NAMALWA (cell line): ENCODE data around the gene MRM3.
"Not testable (repeated sequence)": the region's sequence is repeated elsewhere in the genome, so short reads cannot be mapped to it uniquely, and the experiment has no call there.

Experiments used
- DNase-seq: peaks from one replicate; pipeline ENCODE4 v3.0.0-alpha.2; 2015; ENCODE audit warnings: low spot score

Gene MRM3

DNA sequence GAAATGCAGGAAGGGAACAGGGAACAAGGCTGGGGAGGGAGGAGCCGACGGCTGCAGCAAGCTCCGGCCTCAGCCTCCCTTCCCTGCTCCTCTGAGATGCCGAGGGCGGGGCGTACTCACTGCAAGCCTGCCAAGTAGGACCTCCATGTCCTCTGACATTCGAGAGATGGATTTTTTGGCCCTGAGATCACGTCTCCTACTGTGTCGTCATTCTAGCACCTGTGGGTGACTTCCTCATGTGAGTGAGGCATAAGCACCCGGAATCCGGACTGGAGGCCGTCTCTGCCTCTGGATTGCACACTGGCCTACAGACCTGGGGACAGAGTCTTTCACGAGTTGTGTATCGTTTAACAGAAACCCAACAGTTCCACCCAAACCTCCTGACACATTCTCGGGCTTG lies 14.5 kb downstream of the MRM3 start:
- no peak for DNase-seq

GRCh38 chr17:797236-797840 lies 15.2 kb downstream of the MRM3 start:
- DNase-seq, result no peak

- no peak for DNase-seq
Observed at GRCh38 chr17:798246-798645, 16.1 kb downstream of the MRM3 start.

DNA sequence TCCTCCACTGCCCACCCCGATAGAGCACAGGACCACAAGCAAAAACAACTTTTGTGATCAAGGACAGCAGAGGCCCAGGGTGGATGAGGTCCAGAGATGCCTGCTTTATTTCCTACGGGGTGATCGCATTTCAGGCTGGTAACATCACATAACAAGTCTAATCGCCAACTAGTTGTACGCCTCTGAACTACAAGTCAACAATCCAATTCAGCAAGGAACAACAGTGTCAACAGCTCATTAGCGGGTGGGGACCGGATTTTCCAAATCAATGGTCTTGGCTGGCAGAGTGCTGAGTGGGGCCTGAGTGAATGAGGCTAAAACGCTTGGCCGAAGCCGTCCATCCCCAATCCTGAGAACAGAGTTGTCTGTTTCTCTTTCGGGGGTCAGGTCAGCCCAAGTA lies 17.1 kb downstream of the MRM3 start:
- DNase-seq, result no peak

DNA sequence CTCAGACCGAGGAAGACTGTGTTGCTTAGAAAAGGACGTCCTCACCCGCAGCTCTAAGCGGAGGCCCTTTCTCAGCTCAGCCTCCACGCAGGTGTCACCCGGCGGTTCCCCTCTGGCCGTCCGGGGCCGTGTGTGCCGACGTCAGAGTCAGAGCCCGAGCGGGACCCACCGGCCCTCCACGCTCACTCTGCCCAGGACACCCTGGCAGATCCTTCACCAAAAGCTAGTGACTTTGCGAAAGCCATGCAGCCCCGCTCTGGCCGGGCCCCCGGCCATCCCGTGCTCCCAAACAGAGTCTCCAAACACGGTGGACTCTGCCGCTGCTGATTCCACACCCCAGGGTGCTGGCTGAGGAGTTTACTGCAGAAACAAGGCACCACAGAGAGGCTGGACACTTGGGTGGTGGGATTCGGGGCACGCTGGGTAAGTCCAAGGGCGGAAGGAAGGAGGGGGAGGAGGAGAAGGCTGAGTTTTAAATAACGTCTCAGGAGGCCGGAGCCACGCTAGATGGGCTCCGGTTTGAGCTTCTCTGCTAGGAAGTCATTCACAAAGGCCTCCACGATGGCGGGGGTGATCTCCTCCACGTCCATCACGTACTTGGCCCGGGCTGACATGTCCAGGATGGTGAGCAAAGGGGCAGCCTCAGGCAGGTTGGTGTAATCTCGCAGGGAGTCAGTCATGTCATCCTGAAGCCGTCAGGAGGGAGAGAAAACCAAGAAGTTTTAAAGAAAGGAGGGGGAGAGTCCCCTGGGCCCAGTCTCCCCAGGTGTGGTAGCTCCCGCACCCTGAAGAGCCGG lies 18.5 kb downstream of the MRM3 start:
- DNase-seq, result no peak

DNA sequence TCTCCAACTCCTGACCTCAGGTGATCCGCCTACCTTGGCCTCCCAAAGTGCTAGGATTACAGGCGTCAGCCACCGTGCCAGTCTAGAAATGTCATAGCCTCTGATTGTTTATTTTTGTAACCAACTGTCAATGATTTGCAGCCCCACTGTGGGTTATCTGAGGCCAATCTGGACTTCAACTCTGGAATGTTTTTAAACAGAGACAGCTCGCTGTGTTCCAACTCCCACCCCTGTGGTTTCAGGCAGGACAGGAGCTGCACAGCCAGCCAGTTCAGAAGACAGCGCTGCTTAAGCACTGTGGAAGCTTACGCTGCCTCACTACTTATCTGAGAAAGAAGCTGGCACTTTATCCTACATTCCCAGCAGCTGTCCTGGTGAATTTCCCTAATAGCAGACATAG lies 19.5 kb downstream of the MRM3 start:
- DNase-seq, result no peak

GRCh38 chr17:802481-802880 lies 20.3 kb downstream of the MRM3 start:
- DNase-seq, result no peak

- DNase-seq, result no peak
Observed at GRCh38 chr17:802901-803881, 21.0 kb downstream of the MRM3 start.

DNA sequence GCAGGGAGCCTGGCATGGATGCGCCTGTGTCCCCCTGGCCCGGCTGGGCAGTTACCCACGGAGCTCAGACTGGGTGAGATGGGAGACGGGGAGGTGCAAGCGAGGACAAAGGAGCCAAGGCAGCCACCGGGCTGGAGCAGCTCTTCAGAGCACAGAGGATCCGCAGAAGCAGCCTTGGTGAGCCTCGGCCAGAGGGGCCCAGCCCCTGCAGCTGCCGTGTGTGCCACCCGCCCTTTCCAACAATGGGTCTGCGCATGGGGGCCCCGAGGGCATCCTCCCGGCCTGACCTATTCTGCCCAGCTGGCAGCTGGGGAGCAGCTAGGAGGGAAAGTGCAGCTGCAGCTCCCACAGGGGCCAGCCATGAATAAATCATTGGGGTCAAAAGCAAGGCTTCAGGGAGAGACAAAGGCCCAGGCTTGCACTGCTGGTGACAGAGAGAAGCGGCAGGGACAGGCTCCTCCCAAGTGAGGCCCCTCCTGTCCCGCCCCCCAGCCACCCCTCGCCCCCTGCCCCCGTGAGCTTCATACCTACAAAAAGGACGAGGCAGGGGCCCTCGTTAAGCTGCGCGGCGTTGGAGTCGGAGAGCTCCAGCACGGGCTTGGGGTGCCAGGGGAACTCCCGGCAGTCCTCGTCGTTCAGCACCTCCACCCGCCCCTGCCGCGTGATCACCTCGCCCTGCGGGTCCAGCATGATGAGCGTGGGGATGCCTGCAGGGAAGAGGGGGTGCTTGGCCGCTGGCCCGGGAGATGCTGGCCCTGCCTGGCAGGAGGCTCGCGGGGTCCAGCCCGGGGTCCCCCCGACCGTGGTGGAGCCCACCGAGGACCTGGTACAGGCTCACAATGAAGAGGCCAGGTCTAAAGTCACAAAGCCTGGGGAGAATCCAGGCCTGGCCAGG lies 22.6 kb downstream of the MRM3 start:
- DNase-seq, result no peak

GRCh38 chr17:805886-806285 lies 23.7 kb downstream of the MRM3 start:
- DNase-seq, result not testable (repeated sequence)

GRCh38 chr17:806346-806745 lies 24.2 kb downstream of the MRM3 start:
- DNase-seq, result no peak

DNA sequence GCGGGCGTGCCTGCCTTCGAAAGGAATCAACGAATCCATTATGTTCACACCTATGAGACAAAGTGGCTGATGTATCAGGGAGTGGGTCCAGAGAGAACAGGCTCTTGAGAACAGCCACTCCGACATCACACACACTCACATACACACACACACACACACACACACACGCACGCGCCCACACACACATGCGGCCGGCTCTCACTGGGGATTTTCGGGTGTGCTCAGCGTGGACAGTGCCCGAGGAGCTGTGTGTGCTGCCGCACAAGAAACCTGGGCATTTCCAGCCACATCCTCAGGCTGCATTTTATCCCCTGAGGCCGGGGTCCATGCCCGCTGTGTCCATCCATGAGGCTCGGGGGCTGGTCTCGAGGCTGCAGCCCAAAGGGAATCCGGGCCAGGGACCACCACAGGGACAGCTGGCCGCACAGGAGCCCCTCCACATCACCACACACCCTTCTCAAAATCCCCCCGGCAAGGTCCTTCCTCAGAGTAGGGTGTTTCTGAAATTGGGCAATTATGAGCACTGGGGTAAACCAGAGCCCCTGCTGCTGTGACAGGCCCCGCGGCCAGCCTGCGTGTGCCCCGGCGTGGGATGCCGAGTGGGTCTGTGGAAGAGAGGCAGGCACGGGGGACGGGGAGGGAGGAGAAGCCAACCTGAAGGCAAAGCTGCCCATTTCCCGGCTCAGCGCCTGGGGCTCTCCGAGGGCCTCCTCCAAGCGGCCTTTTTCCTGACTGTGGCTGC lies 24.8 kb downstream of the MRM3 start:
- DNase-seq, result no peak

DNA sequence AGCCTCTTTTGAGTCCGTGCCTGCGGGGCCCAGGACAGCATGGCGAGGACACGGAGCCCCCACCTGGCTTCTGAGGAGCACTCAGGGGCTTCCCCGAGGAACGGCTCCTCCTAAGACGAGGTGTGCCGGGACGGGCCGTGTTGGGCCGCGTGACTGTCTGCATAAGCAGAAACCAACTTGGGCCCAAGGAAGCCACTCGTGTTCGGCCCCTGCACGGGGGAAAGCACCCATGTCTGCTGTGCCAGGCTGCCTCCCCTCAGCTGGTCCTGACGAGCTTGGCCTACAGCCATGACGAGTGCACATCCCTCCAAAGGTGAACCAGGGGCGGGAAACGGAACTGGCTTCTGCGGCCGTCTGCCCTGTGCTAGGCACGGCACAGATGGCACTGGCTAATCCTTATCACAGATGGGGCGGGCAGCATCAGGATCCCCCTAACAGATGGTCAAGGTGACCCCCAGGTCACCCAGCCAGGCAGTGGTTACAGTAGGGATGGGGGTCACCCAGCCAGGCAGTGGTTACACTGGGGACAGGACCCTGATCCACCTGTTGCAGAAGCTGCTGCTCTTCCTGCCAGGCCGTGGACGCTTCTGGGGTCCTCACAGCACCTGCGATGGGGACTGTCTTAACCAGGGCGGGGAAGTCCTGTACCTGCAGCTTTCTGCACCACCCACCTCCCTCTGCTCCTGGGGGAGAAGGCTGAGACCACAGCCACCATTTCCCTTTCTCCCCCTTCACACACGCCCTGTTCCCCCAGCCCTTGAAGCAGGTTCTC lies 25.6 kb downstream of the MRM3 start:
- DNase-seq, result no peak

- DNase-seq, result no peak
Observed at GRCh38 chr17:811051-811784, 29.1 kb downstream of the MRM3 start.

GRCh38 chr17:812638-813204 lies 30.6 kb downstream of the MRM3 start:
- no peak for DNase-seq

DNA sequence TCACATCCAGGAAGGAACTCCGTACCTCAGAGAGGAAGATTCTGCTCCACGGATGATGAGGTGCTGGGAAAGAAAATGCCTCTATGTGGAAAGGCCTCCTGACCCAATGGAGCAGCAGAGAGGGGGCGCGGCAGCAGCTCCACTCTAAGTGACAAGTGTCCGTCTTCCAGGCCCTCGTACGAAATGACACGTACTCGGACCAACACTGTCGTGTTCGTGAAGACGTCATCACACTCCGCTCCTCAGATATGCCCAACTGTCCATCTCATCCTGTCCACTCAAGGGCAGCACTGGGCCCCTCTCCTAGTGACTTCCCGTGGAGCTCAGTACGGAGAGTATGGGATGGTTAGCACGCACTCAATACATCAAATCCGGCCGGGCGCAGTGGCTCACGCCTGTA lies 32.2 kb downstream of the MRM3 start:
- DNase-seq, result no peak

DNA sequence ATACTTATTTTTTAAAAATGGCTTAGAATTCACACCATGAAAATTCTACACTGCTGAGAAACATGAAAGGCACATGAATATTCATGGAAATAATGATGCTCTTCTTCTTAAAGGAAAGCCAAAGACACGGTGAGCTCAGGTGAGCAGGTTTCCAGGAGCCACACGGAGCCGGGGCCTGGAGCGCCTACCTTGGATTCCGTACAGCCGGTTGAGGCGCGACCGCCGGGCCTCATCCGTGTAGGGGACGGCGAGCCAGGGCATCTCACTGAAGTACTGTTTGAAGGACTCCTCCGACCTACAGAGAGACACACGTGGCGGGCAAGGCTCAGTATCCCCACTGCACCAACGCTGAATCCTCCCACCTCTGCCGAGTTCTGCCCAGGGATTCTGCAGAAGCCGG lies 37.1 kb downstream of the MRM3 start:
- DNase-seq, result no peak

DNA sequence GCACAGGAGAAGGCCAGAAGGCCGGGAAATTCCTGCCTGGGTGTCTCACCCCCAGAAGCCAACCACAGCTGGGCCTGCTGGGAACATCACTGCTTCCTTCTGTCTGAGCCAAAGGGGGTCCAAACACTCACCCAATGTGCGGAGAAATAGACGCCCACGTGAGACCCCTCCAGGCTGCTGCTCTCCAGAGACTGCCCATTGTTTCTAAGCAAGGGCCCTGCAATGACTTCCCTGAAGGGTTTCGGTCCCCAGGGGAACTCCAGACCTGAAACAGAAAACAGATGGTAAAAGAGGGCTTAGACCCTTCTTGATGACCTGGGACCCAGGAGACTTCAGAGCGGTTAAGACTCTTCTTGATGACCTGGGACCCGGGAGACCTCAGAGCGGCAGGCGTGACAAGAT lies 41.3 kb downstream of the MRM3 start:
- no peak for DNase-seq

DNA sequence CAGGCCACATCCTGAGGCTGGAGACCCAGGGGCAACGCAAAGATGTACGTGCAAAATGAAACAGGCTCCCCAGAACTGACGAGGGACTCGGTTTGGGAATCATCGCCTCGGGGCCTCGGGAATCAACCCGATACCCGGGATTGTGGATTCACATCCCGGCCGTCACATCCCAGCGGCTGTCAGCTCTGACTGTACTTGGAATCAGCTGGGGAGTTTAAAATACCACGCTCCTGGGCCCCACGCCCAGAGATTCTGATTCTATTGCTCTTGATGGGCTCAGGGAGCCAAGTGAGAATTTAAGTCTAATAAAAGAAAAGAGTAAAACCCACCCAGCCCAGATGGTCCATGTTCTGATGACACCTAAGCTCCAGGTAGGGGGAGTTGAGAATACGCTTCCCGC lies 42.2 kb downstream of the MRM3 start:
- no peak for DNase-seq
